H1 (cell line): ENCODE data around the gene WDR91. TPM values are rescaled to one million over a fixed set of nuclear protein-coding genes. Genes with fewer than 3 reads are reported as not detected.

Experiments used
- CTCF ChIA-PET: fragments of 300-600 bp; sonication (Branson Sonifier 250); formaldehyde crosslinking; loops from one replicate; lab custom pipeline; 2021; ENCODE audit not compliant: partially characterized antibody; lab: Charles Lee
- POLR2A ChIA-PET: fragments of 300-600 bp; sonication (Branson Sonifier 250); formaldehyde crosslinking; loops from one replicate; lab custom pipeline; 2021; ENCODE audit warnings: inconsistent platforms; ENCODE audit not compliant: partially characterized antibody; lab: Charles Lee
- DNase-seq, 2 experiments: peaks; one replicate each; pipeline versions ENCODE4 v3.0.0 to v3.0.0-alpha.2; 2010 to 2022; ENCODE audit warnings: low spot score in 2 of 2, low read depth in 1 of 2, mixed read lengths in 1 of 2
- FAIRE-seq: peaks from 2 replicates; lab custom pipeline; 2011; peaks lifted over from hg19 to GRCh38; lab: Jason Lieb, UNC
- H2AFZ ChIP-seq: 2 replicates; pipeline ENCODE4 v1.8.1; 2012; ENCODE audit warnings: low read length, inconsistent platforms
- H2AK5ac ChIP-seq: 2 replicates; pipeline ENCODE4 v1.6.1; 2013; ENCODE audit warnings: low read depth, low read length
- H2BK120ac ChIP-seq: replicated peaks from 2 replicates; pipeline ENCODE3; 2013; ENCODE audit warnings: low read depth, low read length, inconsistent platforms
- H2BK12ac ChIP-seq: 2 replicates; pipeline ENCODE4 v1.6.1; 2013; ENCODE audit warnings: low read depth, low read length
- H2BK15ac ChIP-seq: 2 replicates; pipeline ENCODE4 v1.6.1; 2013; ENCODE audit warnings: low read length
- H2BK20ac ChIP-seq: 2 replicates; pipeline ENCODE4 v1.6.1; 2013; ENCODE audit warnings: low read length
- H2BK5ac ChIP-seq: 2 replicates; pipeline ENCODE4 v1.6.1; 2013; ENCODE audit warnings: low read depth, low read length
- H3K14ac ChIP-seq: 2 replicates; pipeline ENCODE4 v1.6.1; 2013; ENCODE audit warnings: inconsistent platforms; ENCODE audit not compliant: insufficient read length
- H3K18ac ChIP-seq: 2 replicates; pipeline ENCODE4 v1.6.1; 2013; ENCODE audit warnings: low read length; ENCODE audit errors: extremely low read depth
- H3K23ac ChIP-seq: 2 replicates; pipeline ENCODE4 v1.6.1; 2013; ENCODE audit warnings: inconsistent platforms; ENCODE audit not compliant: insufficient read length
- H3K23me2 ChIP-seq: 2 replicates; pipeline ENCODE4 v1.6.1; 2013; ENCODE audit warnings: low read depth, low read length
- H3K27ac ChIP-seq: 2 replicates; pipeline ENCODE4 v1.6.1; 2011; ENCODE audit warnings: low read depth, low read length, inconsistent platforms
- H3K27me3 ChIP-seq, 4 experiments: replicated peaks in 1 of 4; 1 replicate in 1 of 4; 2 replicates in 3 of 4; pipeline versions ENCODE4 v1.6.1 to v1.8.1; 2011 to 2013; ENCODE audit warnings: low read length in 3 of 4, mild to moderate bottlenecking in 3 of 4, inconsistent platforms in 2 of 4, mixed read lengths in 2 of 4, moderate library complexity in 1 of 4; ENCODE audit not compliant: control insufficient read depth in 3 of 4, insufficient read depth in 3 of 4; ENCODE audit errors: extremely low read depth in 1 of 4
- H3K36me3 ChIP-seq, 4 experiments: 2 replicates each; pipeline versions ENCODE4 v1.6.1 to v1.8.1; 2011 to 2013; ENCODE audit warnings: mild to moderate bottlenecking in 4 of 4, low read length in 3 of 4, moderate library complexity in 2 of 4, control low read depth in 1 of 4, inconsistent platforms in 1 of 4; ENCODE audit not compliant: insufficient read depth in 4 of 4, control insufficient read depth in 2 of 4
- H3K4ac ChIP-seq: replicated peaks from 2 replicates; pipeline ENCODE3; 2013; ENCODE audit warnings: low read length, low read depth, mixed read lengths, inconsistent platforms; ENCODE audit not compliant: insufficient read length
- H3K4me1 ChIP-seq, 4 experiments: replicated peaks in 1 of 4; 1 replicate in 1 of 4; 2 replicates in 3 of 4; pipeline versions ENCODE4 v1.6.1 to v1.8.1; 2011 to 2013; ENCODE audit warnings: low read length in 3 of 4, inconsistent platforms in 2 of 4, mixed read lengths in 1 of 4; ENCODE audit not compliant: insufficient read depth in 4 of 4, control insufficient read depth in 3 of 4
- H3K4me2 ChIP-seq, 2 experiments: 2 replicates each; pipeline versions ENCODE4 v1.6.1 to v1.8.1; 2011 to 2013; ENCODE audit warnings: low read depth in 2 of 2, low read length in 2 of 2, control low read depth in 1 of 2, inconsistent platforms in 1 of 2, mild to moderate bottlenecking in 1 of 2; ENCODE audit not compliant: insufficient read depth in 1 of 2
- H3K4me3 ChIP-seq, 4 experiments: fragments of 200-600, 300-600 bp in 1 of 4; sonication (generic), shearing (Covaris generic), sonication (Bioruptor Twin) in 1 of 4; 2 replicates each; pipeline versions ENCODE4 v1.5.1 to v1.8.1; 2011 to 2016; ENCODE audit warnings: low read length in 4 of 4, low read depth in 3 of 4, control low read depth in 2 of 4, inconsistent platforms in 2 of 4, mild to moderate bottlenecking in 2 of 4, mixed read lengths in 1 of 4, moderate library complexity in 1 of 4; ENCODE audit not compliant: insufficient read depth in 2 of 4; ENCODE audit errors: extremely low read depth in 1 of 4
- H3K56ac ChIP-seq: replicated peaks from 2 replicates; pipeline ENCODE3; 2013; ENCODE audit warnings: low read depth, mild to moderate bottlenecking, mixed read lengths, low read length, inconsistent platforms; ENCODE audit not compliant: insufficient read length
- H3K79me1 ChIP-seq: 2 replicates; pipeline ENCODE4 v1.6.1; 2013; ENCODE audit warnings: low read depth, low read length, control low read depth
- H3K79me2 ChIP-seq, 2 experiments: 2 replicates each; pipeline versions ENCODE4 v1.6.1 to v1.8.1; 2012 to 2013; ENCODE audit warnings: low read length in 2 of 2, mild to moderate bottlenecking in 2 of 2, inconsistent platforms in 1 of 2; ENCODE audit not compliant: insufficient read depth in 2 of 2, control insufficient read depth in 1 of 2
- H3K9ac ChIP-seq, 4 experiments: replicated peaks in 1 of 4; 1 replicate in 1 of 4; 2 replicates in 3 of 4; pipeline versions ENCODE4 v1.6.1 to v1.8.1; 2011 to 2013; ENCODE audit warnings: low read depth in 3 of 4, low read length in 3 of 4, control low read depth in 2 of 4, mild to moderate bottlenecking in 2 of 4, moderate library complexity in 2 of 4, inconsistent platforms in 1 of 4; ENCODE audit errors: extremely low read depth in 1 of 4
- H3K9me3 ChIP-seq, 2 experiments: 2 replicates each; pipeline versions ENCODE4 v1.6.1 to v1.8.1; 2012 to 2013; ENCODE audit warnings: mild to moderate bottlenecking in 2 of 2, moderate library complexity in 2 of 2, control low read depth in 1 of 2, inconsistent platforms in 1 of 2, low read depth in 1 of 2, low read length in 1 of 2, mixed read lengths in 1 of 2; ENCODE audit not compliant: insufficient read depth in 2 of 2
- H4K20me1 ChIP-seq, 2 experiments: replicated peaks in 1 of 2; 2 replicates each; pipeline versions ENCODE3 to v1.8.1; 2011 to 2013; ENCODE audit warnings: inconsistent platforms in 2 of 2, low read length in 2 of 2, mild to moderate bottlenecking in 1 of 2; ENCODE audit not compliant: insufficient read depth in 2 of 2, control insufficient read depth in 1 of 2
- H4K5ac ChIP-seq: 2 replicates; pipeline ENCODE4 v1.6.1; 2013; ENCODE audit warnings: low read length, low read depth, mixed read lengths, inconsistent platforms; ENCODE audit not compliant: insufficient read length
- H4K8ac ChIP-seq: 2 replicates; pipeline ENCODE4 v1.8.0; 2013; ENCODE audit warnings: mild to moderate bottlenecking, moderate library complexity, low read length, inconsistent platforms; ENCODE audit not compliant: insufficient read depth; ENCODE audit errors: extremely low read depth
- H4K91ac ChIP-seq: replicated peaks from 2 replicates; pipeline ENCODE3; 2013; ENCODE audit warnings: low read length, mixed read lengths, inconsistent platforms; ENCODE audit not compliant: insufficient read length
- BRCA1 ChIP-seq: IDR thresholded peaks from 2 replicates; pipeline ENCODE4 v1.6.1; 2012; ENCODE audit warnings: low read depth, low read length, improper control_type of control experiment
- CHD1 ChIP-seq: IDR thresholded peaks from 2 replicates; pipeline ENCODE4 v1.6.1; 2012; ENCODE audit warnings: low read depth, low read length, improper control_type of control experiment
- EP300 ChIP-seq, 2 experiments: IDR thresholded peaks; 1 replicate in 1 of 2; 2 replicates in 1 of 2; pipeline ENCODE4 v1.6.1; 2011 to 2012; ENCODE audit warnings: low read depth in 2 of 2, low read length in 2 of 2, mild to moderate bottlenecking in 2 of 2, borderline replicate concordance in 1 of 2, inconsistent platforms in 1 of 2, moderate library complexity in 1 of 2
- GTF2F1 ChIP-seq: IDR thresholded peaks from 2 replicates; pipeline ENCODE4 v1.6.1; 2012; ENCODE audit warnings: low read depth, low read length, improper control_type of control experiment, borderline replicate concordance
- HDAC2 ChIP-seq, 2 experiments: fragments of 300-600 bp in 1 of 2; sonication (generic) in 1 of 2; IDR thresholded peaks; 2 replicates each; pipeline ENCODE4 v1.6.1; 2011 to 2012; ENCODE audit warnings: low read depth in 2 of 2, low read length in 2 of 2, mild to moderate bottlenecking in 2 of 2, moderate library complexity in 2 of 2, borderline replicate concordance in 1 of 2, inconsistent platforms in 1 of 2
- JUN ChIP-seq: IDR thresholded peaks from 2 replicates; pipeline ENCODE4 v1.6.1; 2011; ENCODE audit warnings: low read depth, mild to moderate bottlenecking, improper control_type of control experiment, low read length
- NANOG ChIP-seq: IDR thresholded peaks from 2 replicates; pipeline ENCODE4 v1.6.1; 2011; ENCODE audit warnings: low read length, low read depth, mild to moderate bottlenecking, inconsistent platforms; ENCODE audit not compliant: insufficient read depth, poor library complexity, severe bottlenecking
- NRF1 ChIP-seq: IDR thresholded peaks from 2 replicates; pipeline ENCODE4 v1.6.1; 2011; ENCODE audit warnings: mild to moderate bottlenecking, low read depth, low read length, improper control_type of control experiment
- SIN3A ChIP-seq, 2 experiments: IDR thresholded peaks in 1 of 2; conservative IDR thresholded peaks in 1 of 2; 2 replicates each; pipeline ENCODE4 v1.6.1; 2011 to 2012; ENCODE audit warnings: low read length in 2 of 2, improper control_type of control experiment in 1 of 2, low read depth in 1 of 2, mild to moderate bottlenecking in 1 of 2
- TCF12 ChIP-seq: IDR thresholded peaks from 2 replicates; pipeline ENCODE4 v1.6.1; 2011; ENCODE audit warnings: low read depth, mild to moderate bottlenecking, low read length
- TEAD4 ChIP-seq: IDR thresholded peaks from 2 replicates; pipeline ENCODE4 v1.6.1; 2012; ENCODE audit warnings: low read depth, low read length, inconsistent platforms, mixed read lengths
- WGBS, 2 experiments: shearing (Covaris generic) in 1 of 2; methylation state at CpG; one replicate each; pipeline versions ENCODE4 v1.1.6 to v1.1.7; 2013 to 2015; ENCODE audit warnings: low lambda C conversion rate in 2 of 2, mixed read lengths in 2 of 2, inconsistent platforms in 1 of 2, low coverage in 1 of 2, missing lambda C conversion rate in 1 of 2; ENCODE audit not compliant: insufficient replicate concordance in 2 of 2, insufficient coverage in 1 of 2, insufficient read length in 1 of 2; ENCODE audit errors: extremely low coverage in 1 of 2, missing lambda C conversion rate in 1 of 2; 5-methylcytosine and 5-hydroxymethylcytosine counted together
- polyA plus RNA-seq, 7 experiments: library from polyadenylated mRNA; depleted of rRNA in 3 of 7; stranded (reverse) in 5 of 7; unstranded in 2 of 7; fragments of >200 nt in 5 of 7; fragments of 200-250 nt in 2 of 7; gene quantifications; 1 replicate in 5 of 7; 2 replicates in 1 of 7; 4 replicates in 1 of 7; pipeline versions ENCODE4 v1.2.1 to v1.2.3, GENCODE V29; 2011 to 2013; ENCODE audit warnings: missing spikeins in 2 of 7, mixed read lengths in 2 of 7
- total RNA-seq: library from RNA; stranded (reverse); fragmentation: NEBNext Ultra II Directional; extraction: Animal tissue kit (Norgen Biotek cat#: 25700); gene quantifications from 2 replicates; pipeline ENCODE4 v1.2.1, GENCODE V29; 2021

WDR91 gene
- total and polyA plus RNA-seq, 2 of the 8 experiments (the other 6 are each of a cell fraction or from before 2014, with no cell fraction given) = 8.2 to 14.7 TPM

DNA sequence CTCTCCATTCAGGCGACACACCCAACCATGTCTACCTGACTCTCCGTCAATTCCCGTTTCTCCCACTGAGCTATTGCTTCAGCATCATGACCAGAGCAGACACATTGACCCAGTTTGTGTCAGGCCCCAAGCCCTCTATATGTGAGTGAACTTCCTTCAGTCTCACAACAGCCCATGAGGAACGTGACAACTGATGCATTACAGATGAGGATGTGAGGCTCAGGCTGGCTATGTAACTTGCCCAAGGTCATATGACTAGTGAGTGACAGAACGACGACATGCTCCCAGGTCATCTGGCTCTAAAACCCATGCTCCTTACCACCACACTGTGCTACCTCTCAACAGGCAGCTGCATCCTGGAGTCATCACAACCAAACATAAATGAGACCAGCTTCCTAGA is 59.8 kb downstream of the WDR91 start:
- Histone ChIP-seq H3K79me2 (no peaks in the 10 kb centered on the region), H3K36me3 (no peaks in the 10 kb centered on the region), H4K20me1 (no peaks in the 10 kb centered on the region), H4K91ac (no peak overlapping the region), H2BK120ac (no peak overlapping the region), H3K4me3 (no peak overlapping the region), H3K23ac (no peak overlapping the region), H3K56ac (no peak overlapping the region), H3K27me3 (no peaks in the 10 kb centered on the region), H2BK5ac (no peak overlapping the region), H3K4me2 (no peak overlapping the region), H3K14ac (no peak overlapping the region), H3K23me2 (no peaks in the 10 kb centered on the region), H3K27ac (no peak overlapping the region), H3K9me3 (peaks cover 5 to 8% of the 10 kb centered on the region in 2 experiments; a peak in 2 of 4 replicates), H3K18ac (no peak overlapping the region), H4K5ac (no peak overlapping the region), H2BK12ac (no peak overlapping the region), H2BK20ac (no peak overlapping the region), H3K79me1 (no peaks in the 10 kb centered on the region), H3K9ac (no peak overlapping the region), H4K8ac (no peak overlapping the region), H3K4me1 (no peaks in the 10 kb centered on the region), H2AK5ac (no peak overlapping the region), H3K4ac (no peak overlapping the region), H2AFZ (no peak overlapping the region), H2BK15ac (no peak overlapping the region)
- DNase-seq (no peak), FAIRE-seq (no peak)
- ChIA-PET POLR2A (no interaction called here), CTCF (interaction anchor here (1.1 to 1.2 kb wide), 2 partner anchors 18 to 119 kb away, joined by 3 to 4 read pairs; no protein-coding TSS in a partner anchor)
- 70% methylated on average over 6 of the region's 6 CpGs; no CpG with 5 or more reads in 1 of the 2 experiments for WGBS, 2 experiments
- TF ChIP-seq BRCA1 (no peak), CHD1 (no peak), TEAD4 (no peak), TCF12 (no peak), NANOG (no peak), SIN3A (conservative IDR thresholded peaks at IDR 0.05 in 1 of 2, IDR thresholded peaks at IDR 0.05 in 1 of 2; ENCODE audit: low read depth in 1 of 2, low read length in 2 of 2) (no peak), JUN (no peak), EP300 (IDR thresholded peaks at IDR 0.05; ENCODE audit: borderline replicate concordance in 1 of 2, low read depth in 2 of 2, low read length in 2 of 2) (no peak), HDAC2 (IDR thresholded peaks at IDR 0.05; ENCODE audit: borderline replicate concordance in 1 of 2, low read depth in 2 of 2, low read length in 2 of 2) (no peak), NRF1 (no peak), GTF2F1 (no peak)
